ENCODE data around the gene L3MBTL2.

GRCh38 chr22:41262250-41262765 lies 57.2 kb downstream of the L3MBTL2 start:
- TF ChIP-seq CTCF (IDR thresholded peaks at IDR 0.05) (no peak), POLR2A (IDR thresholded peaks at IDR 0.05) (no peak)
